GM06990 (cell line): Measurements from ENCODE around the gene POLDIP2.
A peak's percentile ranks its signal among the peaks of the same experiment; 100 is the strongest.

Experiments used
- DNase-seq: peaks from one replicate; pipeline ENCODE4 v3.0.0-alpha.2; 2011; ENCODE audit not compliant: insufficient read length; ENCODE audit errors: extremely low read depth
- H3K27me3 ChIP-seq: replicated peaks from 2 replicates; pipeline ENCODE4 v1.6.0; 2011; ENCODE audit warnings: low read length; ENCODE audit not compliant: control insufficient read depth, insufficient read depth
- H3K36me3 ChIP-seq: 2 replicates; pipeline ENCODE4 v1.5.1; 2011; ENCODE audit warnings: low read length; ENCODE audit not compliant: control insufficient read depth, insufficient read depth
- H3K4me3 ChIP-seq: replicated peaks from 2 replicates; pipeline ENCODE4 v1.5.1; 2011; ENCODE audit warnings: low read depth, mild to moderate bottlenecking, control low read depth, low read length
- CTCF ChIP-seq: IDR thresholded peaks from 2 replicates; pipeline ENCODE4 v1.5.1; 2011; ENCODE audit warnings: low read length, control low read depth, mild to moderate bottlenecking, inconsistent platforms; ENCODE audit not compliant: insufficient read depth, poor library complexity, severe bottlenecking

Gene POLDIP2

GRCh38 chr17:28324781-28325180 lies 32.5 kb downstream of the POLDIP2 start:
- Histone ChIP-seq H3K27me3 (no peaks in the 10 kb centered on the region), H3K4me3 (no peak overlapping the region), H3K36me3 (peaks cover 5% of the 10 kb centered on the region)
- TF ChIP-seq CTCF, result no peak
- DNase-seq, result no peak

DNA sequence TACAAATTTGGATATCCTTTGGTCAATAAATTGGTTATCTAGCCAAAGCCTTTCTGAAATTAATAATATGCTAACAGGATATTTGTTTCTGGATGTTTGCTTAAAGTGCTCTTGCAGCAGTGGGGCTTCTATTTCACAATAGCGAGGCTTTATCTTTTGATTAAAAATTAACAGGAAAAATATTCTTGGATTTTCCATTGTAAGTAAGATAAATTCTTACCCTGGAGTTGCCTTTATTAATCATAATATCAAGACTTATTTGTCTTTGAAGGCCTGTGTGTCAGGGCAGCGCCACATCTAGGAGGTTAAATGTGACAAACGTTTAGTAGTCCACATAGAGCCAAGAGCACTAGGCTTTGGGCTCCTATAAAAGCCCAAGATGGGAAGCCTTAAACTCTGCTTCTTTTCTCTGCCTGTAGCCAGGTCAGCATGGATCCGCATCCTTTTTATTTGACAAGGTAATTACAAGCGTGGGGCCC lies 33.0 kb downstream of the POLDIP2 start:
- Histone ChIP-seq H3K4me3 (no peak overlapping the region), H3K27me3 (no peaks in the 10 kb centered on the region), H3K36me3 (peaks cover 5% of the 10 kb centered on the region)
- no peak for DNase-seq
- TF ChIP-seq CTCF, result no peak

GRCh38 chr17:28320215-28321061 lies 36.9 kb downstream of the POLDIP2 start:
- Histone ChIP-seq H3K27me3 (no peaks in the 10 kb centered on the region), H3K36me3 (no peaks in the 10 kb centered on the region), H3K4me3 (peak overlapping the region; percentile 77)
- no peak for TF ChIP-seq CTCF
- no peak for DNase-seq

- no peaks in the 10 kb centered on the region for H3K27me3 ChIP-seq
- peak overlapping the region; percentile 77 for H3K4me3 ChIP-seq
- no peak for TF ChIP-seq CTCF
- H3K36me3 ChIP-seq, result no peaks in the 10 kb centered on the region
- no peak for DNase-seq
Observed at GRCh38 chr17:28319598-28319935, 37.8 kb downstream of the POLDIP2 start.

- peak; percentile 97 for DNase-seq
- Histone ChIP-seq H3K4me3 (peak within 1 kb of the TSS; percentile 77), H3K27me3 (no peaks in the 10 kb centered on the region), H3K36me3 (no peaks in the 10 kb centered on the region)
- peak; percentile 17 for TF ChIP-seq CTCF
Observed at GRCh38 chr17:28318759-28319597, 38.3 kb downstream of the POLDIP2 start, which contains the start of gene TMEM97. TMEM97 (plus strand) TSS chr17:28319200; CDS start chr17:28319240, 40 bp downstream.
